Upper lobe of left lung (tissue), 4 donors: ENCODE measurements around the gene SLC9C1.

Source experiments
- EP300 ChIP-seq, 4 donors: sonication (generic); formaldehyde crosslinking; IDR thresholded peaks; one replicate each; pipeline ENCODE4 v1.5.1; 2017; ENCODE audit warnings: antibody characterized with exemption in 4 of 4, control low read depth in 2 of 4
- TF ChIP-seq, protein P1 (sequence below), 6 experiments: fragments of 450-650 bp in 4 of 6; fragments of 200-600 bp in 2 of 6; sonication (generic) in 2 of 6; IDR thresholded peaks; one replicate each; pipeline ENCODE4 v1.5.1; 2016 to 2019; ENCODE audit warnings: antibody characterized with exemption in 6 of 6

DNA sequence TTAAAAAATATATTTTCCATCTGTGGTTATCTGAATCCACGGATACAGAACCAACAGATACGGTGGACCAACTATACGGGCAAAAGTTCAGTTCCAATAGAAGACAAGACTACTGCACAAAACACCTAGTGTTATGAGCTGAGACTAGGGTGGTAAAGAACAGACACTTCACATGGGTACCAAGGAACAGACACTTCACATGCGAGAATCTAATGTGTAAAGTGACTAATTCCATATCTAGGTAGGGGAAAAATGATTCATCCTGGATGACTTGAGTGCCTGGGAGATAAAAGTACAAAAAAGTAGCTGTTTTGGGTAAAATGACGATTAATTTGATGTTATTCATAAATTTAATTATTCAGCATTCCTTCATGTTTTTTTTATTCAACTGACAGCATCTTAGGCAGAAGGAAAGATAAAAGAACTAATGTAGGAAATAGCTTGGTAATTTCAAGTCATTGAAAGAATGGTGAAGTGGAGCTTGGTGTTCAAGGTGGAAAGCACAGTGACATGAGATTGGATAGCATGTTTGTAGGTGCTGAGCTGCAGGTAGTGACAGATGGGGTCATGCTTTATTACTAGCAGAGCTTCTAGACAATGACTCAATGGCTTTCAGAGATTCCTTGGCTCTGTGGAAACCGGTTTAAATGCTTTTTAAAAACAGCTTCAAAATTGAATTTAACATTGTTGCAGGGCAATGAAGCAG, 44.2 kb upstream of the SLC9C1 start:
- TF ChIP-seq, protein P1, sequence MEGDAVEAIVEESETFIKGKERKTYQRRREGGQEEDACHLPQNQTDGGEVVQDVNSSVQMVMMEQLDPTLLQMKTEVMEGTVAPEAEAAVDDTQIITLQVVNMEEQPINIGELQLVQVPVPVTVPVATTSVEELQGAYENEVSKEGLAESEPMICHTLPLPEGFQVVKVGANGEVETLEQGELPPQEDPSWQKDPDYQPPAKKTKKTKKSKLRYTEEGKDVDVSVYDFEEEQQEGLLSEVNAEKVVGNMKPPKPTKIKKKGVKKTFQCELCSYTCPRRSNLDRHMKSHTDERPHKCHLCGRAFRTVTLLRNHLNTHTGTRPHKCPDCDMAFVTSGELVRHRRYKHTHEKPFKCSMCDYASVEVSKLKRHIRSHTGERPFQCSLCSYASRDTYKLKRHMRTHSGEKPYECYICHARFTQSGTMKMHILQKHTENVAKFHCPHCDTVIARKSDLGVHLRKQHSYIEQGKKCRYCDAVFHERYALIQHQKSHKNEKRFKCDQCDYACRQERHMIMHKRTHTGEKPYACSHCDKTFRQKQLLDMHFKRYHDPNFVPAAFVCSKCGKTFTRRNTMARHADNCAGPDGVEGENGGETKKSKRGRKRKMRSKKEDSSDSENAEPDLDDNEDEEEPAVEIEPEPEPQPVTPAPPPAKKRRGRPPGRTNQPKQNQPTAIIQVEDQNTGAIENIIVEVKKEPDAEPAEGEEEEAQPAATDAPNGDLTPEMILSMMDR (IDR thresholded peaks at IDR 0.05), result no peak
- no peak for TF ChIP-seq EP300 (IDR thresholded peaks at IDR 0.05)
